ENCODE results near the gene PAQR9.

DNA sequence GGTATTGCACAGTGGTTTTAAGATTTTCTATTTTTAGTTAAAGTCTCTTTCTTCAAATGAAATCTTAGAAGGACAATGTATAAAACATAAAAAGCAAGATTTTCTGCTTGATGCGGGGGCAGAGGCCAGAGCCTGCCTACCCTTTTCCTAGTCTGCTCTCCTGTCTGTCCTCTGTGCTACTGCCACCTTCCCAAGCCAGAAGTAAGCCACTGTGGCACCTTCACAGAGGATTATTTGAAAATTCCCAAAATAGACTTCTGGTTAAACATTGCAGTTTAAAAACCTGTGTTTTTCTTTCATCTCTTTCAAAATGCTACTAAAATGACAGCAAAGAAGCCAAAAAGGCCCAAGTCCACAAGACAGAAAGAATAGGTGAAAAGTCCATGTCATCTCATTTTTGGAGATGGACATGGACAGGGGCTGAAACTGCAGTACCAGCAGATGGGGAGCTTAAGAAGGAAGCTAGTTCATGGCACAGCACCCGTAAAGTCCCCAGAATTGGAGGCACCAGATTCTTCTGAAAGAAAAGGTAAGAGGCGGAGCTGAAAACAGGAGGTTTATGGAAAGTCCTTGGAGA is 37.0 kb downstream of the PAQR9 start:
- TF ChIP-seq, protein P1, sequence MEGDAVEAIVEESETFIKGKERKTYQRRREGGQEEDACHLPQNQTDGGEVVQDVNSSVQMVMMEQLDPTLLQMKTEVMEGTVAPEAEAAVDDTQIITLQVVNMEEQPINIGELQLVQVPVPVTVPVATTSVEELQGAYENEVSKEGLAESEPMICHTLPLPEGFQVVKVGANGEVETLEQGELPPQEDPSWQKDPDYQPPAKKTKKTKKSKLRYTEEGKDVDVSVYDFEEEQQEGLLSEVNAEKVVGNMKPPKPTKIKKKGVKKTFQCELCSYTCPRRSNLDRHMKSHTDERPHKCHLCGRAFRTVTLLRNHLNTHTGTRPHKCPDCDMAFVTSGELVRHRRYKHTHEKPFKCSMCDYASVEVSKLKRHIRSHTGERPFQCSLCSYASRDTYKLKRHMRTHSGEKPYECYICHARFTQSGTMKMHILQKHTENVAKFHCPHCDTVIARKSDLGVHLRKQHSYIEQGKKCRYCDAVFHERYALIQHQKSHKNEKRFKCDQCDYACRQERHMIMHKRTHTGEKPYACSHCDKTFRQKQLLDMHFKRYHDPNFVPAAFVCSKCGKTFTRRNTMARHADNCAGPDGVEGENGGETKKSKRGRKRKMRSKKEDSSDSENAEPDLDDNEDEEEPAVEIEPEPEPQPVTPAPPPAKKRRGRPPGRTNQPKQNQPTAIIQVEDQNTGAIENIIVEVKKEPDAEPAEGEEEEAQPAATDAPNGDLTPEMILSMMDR (IDR thresholded peaks at IDR 0.05; ENCODE audit: insufficient read depth, low read length, poor library complexity, severe bottlenecking): no peak
- no peak for TF ChIP-seq EZH2phosphoT487 (conservative IDR thresholded peaks at IDR 0.05; ENCODE audit: low read length)

Measured in SU-DHL-6 (cell line).